HG03432 (cell line): Measurements from ENCODE around the gene IHH.

ENCODE experiments used
- ATAC-seq: cut with Tn5 transposase; IDR thresholded peaks from one replicate; pipeline ENCODE4 v1.9.1; 2021; ENCODE audit warnings: mild to moderate bottlenecking, moderate library complexity; ENCODE audit not compliant: unreplicated experiment

IHH gene

DNA sequence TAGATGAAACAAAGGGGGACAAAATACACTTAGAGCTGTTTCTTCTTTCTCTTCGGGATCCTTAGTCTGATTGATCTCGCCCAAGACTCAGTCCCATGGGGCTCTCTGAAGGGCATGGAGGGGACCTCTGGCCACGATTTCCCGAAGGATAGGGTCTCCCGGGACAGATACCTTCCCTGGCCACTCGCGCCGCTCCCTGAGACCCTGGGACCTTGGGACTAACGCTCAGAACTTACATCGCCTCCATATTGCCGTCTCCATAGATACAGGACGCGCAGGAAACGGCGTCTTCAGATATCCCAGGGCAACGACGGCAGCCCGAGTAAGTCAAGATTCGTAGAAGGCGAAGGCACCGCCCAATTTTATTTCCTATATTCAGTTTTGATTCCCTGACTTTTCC lies 19.5 kb downstream of the IHH start, which contains the start of gene CFAP65:
Gene CFAP65 (minus strand): TSS at position 265 of the 400 bp plus-strand sequence. CDS start 2,468 bp downstream, outside the sequence.
- ATAC-seq, result no peak

DNA sequence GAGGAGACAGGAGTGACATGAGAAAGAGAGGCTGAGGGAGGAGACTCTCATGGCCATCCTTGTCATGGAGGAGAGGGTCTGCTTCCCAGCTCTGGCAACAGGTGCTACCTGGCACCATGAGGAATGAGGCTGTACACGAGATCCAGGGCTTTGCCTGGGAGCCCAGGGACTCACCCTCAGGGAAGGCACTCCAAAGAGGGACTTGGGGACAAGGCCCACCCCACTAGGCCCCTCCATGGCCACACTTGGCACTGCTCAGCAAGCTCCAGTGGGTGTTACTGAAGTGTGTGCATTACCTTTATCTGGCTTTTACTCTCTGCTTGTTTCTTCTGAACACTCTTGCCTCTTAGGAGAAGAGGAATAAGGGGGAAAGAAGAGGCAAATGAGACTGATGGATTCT lies 22.1 kb downstream of the IHH start:
- no peak for ATAC-seq

DNA sequence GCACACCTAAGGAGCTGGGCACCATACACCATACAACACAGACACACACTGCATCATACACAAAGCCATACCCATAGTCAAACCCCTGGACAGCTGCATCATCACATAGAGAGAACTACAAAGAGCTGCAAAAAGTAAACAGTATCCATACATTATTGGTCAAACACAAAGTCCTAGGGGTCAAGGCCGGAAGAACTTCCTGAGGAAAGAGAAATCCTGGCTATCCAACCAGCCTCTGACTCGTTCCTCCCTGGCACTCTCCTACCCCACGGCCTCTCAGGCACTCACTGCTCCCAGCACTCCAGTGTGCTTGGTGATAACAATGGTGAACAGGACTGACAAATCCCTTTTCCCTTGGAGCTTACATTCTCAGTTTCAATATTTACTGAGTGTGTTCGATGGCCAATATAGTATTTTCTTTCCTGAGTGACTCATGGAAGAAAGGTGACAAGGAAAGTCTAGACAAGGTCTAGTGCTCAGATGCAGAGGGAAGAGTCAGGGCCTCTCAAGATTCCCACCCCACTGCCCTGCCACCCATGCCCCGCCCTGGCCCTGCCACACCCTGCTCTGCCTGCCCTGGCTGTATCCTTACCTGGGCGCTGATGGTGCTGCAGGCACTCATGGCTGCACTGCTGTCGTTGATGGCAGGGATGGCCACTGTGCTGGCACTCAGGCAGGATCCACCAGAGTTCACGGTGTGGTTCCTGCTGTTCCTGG lies 22.8 kb downstream of the IHH start:
- ATAC-seq, result no peak

DNA sequence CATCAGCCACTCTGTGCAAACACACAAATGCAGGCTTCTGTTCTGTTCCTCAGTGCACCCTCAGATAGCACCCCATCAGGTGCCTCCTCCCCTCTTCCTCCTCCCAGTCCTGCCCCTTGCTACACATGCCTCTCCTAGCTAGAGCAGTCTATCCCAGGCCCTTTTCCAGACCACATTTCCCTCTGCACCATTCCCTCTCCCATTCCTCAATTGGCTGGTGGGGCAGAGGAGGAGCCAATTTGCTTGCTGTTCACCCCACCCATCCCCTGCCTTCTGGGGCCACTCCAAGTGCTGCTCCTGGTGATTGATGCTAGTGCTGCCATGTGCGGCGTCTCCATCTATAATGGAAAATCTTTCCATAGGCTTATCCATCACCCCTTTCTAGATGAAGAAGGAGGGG lies 24.8 kb downstream of the IHH start:
- ATAC-seq, result no peak

DNA sequence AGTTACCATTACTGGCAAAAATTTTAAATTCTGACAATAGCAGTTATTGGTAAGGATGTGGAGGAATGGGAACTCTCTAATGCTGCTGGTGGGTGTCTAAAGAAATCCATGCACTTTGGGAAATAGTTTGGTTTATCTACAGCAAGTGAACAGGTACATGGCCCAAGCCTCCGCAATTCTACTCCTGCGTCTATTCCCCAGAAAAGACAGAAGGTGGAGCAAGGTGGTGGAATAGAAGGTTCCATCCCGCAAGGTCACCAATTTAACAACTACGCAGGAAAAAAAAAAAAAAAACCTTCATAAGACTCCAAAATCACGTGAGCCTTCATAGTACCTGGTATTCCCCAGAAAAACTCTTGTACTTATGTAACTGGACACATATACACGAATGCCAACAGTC lies 25.9 kb downstream of the IHH start:
- ATAC-seq, result no peak

DNA sequence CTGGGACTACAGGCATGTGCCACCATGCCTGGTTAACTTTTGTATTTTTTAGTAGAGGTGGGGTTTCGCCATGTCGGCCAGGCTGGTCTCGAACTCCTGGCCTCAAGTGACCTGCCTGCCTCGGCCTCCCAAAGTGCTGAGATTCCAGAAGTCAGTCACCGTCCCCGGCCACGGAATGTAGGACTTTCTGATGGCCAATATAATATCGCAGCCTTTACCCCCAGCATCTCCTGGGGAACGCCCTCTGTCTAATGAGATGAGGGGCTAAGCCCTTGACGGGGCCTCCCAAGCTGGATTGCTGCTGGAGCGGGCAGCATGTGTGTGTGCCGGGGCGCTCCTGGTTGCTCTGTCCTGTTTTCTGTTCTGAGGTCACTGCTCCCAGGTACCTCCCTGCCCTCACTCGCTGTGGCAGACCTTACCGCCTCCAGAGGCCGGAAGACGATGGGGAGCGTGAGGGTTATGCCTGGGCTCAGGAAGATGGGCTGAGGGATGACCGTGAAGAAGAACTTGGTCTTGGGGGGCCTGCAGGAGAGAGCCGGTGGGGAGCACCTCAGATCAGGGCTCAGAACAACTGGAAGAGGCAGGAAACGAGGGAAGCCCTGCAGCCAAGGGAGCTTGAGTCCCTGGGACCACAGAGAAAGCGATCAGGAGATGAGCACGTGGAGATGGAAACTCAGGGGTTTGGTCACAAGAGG lies 28.5 kb downstream of the IHH start:
- no peak for ATAC-seq

DNA sequence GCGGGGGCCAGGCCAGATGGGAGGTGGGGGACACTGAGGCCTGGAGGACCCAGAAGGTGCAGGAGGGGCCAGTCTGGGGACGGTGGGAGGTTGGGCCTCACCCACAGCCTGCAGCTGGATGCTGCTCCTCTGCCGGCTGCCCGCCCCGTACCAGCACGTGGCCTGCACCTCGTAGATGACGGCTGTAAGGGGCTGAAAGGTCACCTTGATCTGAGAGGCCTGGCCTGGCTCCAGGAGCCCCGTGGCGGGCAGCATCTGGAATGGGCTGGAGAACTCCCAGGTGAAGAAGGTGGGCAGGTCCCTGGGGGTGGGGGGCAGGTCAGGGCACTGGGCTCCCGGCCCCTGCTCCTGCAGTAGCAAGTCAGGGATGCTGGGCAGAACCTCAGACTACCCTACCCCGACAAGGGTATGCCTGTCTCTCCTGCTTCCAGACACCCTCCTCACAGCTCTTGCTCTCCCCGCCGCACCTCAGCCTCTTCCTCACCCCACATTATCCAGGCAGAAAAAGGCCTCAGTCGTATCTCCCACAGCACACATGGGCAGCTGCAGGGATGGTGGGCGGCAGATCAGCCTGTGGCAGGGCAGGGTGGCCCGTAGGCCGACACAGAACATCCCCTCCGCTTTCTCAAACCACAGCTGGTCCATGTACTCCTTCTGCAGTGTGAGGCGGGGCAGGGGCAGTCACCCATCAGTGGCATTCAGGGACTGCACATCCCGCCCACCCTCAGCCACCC lies 29.5 kb downstream of the IHH start:
- no peak for ATAC-seq

DNA sequence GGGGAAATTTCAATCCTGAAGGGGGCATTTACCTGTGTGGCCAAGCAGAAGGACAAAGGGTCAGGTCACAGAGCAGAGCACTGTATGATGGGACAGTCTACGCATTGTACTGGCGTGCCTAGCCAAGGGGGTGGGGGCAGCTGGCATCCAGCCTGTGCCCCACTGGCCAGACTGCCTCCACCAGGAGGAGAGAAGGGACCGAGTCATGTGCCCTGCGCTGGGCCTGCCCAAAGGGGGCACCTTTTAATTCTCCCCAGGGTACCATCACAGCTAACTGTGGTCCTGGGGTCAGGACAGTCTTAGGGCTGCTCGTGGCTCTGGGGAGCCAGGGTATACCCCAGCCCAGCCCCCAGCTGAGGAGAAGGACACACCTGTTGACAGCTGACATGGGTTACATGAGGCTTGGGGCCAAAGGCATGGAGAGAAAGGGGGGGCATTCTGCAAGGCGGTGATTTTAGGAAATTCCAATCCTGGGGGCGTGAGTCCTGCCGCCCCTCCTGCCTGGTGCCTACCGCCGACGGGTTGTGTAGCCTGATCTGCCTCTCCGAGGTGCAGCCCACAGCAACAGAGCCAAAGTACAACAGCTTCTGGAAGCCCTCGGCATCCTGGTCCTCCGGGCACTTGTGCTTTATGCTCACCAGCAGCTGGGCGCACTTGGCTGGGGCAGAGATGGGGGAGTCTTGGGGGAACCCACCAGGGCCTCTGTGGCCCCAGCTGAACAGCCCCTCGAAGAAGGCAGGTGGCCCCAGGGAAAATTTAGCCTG lies 30.4 kb downstream of the IHH start:
- ATAC-seq, result no peak

DNA sequence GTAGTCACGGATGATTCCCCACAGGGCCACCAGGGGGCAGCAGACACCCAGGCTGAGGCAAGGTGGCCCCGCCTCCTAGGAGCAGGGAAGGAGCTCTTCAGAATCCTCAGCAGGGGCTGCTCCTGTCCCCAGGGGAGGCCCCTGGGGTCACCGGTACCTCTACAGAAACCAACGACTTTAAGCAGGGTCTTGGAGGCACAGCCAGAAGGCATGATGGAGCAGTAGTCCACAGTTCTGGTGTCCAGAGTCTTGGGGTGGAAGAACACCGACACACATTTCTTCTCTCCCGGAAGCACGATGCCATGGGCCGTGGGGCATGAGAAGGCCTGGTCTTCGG lies 30.9 kb downstream of the IHH start:
- peak; percentile 86 for ATAC-seq

DNA sequence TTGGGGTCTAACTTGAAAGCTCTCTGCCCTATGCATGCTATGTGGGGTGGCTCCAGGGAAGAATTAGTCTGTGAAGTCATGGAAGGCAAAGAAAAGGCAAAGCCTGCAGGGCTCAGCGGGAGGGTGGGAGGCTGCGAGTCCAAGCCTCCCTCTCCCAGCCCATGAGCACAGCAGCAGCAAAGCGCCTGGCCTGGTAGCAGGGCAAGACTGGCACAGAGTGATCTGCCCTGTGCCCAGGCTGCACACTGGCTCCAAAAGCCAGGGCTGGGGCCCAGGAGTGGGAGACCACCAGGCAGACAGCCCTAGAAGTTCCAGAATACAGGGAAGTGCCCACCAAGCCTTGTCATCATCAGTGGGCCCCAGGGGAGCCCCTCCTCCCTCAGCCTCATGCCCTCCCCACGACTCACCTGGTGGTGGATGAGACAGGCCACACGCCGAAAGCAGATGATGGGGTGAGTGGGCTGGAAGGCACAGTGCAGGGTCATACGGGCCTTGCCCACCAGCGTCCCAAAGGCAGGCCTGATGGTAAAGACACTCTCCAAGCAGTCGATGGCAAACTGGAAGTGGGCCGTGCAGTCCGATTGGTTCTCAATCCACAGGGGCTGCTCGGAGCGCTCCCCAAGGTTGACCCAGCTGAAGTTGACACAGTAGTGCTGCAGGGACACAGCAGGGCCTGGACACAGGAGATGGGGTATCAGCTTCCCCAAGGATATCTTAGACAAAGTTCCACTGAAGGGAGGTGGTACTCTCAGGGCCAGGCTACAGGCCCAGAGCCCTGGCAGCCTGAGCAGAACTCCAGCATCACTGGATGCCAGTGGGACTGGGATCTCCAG lies 31.5 kb downstream of the IHH start:
- peak; percentile 14 for ATAC-seq

DNA sequence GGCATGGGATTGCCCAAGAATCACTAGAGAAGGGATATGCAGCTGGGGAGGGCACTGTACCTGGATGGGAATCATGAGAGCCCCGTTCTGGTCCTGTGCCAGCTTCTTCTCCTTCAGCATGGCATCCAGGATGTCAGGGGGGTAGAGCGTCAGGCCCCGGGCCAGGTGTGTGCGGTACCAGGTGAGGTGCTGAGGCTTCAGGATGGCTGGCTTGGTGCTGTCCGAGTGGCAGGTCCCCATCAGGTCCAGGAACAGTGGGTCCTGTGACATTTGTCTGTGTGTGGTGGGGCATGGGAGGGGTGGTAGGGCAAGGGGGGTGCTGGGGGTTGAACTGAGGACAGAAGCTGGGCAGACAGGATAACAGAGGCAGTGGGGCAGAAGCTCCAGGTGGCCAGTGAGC lies 32.6 kb downstream of the IHH start:
- no peak for ATAC-seq

DNA sequence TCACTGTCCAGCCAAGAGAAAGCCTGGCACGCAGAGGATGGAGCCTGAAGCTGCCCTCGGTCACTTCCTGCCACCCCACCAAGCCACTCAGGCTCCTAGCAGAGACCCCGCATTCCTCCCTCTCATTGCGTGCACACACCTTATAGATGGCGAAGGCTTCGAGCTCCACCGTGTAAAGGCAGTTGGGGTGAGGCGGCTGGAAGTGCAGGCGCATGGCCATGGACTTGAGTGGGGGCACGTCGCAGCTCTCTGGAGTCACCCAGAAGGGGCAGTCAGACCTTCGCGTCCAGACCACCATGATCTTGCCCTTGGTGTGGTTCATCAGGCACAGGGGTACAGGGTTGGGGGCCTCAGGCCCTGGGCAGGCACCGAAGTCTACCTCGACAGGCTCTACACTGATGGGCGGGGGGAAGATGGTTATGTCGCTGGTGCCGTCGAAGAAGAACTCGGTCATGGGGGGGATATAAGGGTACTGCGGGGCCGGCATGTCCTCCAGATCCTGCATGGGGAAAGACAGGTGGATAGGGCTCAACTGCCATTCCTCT lies 33.1 kb downstream of the IHH start:
- no peak for ATAC-seq

DNA sequence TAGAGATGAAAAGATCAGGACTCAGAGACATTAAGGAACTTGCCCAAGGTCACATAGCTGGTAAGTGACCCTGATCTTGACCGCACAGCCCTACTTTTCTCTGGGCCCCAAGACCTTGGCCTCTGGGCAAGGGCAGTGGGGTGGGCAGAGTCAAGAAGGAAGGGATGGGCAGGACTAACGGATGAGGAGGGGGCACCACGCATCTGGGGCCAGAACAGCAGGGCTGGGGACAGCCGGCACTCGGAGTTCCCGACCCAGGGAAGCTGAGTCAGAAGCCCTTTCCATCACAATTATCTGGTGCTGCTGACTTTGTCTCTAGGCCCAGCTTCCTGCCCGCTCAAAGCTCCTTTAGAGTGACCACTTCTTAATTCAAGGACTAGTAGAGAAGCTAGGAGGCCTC lies 33.8 kb downstream of the IHH start:
- ATAC-seq, result no peak

DNA sequence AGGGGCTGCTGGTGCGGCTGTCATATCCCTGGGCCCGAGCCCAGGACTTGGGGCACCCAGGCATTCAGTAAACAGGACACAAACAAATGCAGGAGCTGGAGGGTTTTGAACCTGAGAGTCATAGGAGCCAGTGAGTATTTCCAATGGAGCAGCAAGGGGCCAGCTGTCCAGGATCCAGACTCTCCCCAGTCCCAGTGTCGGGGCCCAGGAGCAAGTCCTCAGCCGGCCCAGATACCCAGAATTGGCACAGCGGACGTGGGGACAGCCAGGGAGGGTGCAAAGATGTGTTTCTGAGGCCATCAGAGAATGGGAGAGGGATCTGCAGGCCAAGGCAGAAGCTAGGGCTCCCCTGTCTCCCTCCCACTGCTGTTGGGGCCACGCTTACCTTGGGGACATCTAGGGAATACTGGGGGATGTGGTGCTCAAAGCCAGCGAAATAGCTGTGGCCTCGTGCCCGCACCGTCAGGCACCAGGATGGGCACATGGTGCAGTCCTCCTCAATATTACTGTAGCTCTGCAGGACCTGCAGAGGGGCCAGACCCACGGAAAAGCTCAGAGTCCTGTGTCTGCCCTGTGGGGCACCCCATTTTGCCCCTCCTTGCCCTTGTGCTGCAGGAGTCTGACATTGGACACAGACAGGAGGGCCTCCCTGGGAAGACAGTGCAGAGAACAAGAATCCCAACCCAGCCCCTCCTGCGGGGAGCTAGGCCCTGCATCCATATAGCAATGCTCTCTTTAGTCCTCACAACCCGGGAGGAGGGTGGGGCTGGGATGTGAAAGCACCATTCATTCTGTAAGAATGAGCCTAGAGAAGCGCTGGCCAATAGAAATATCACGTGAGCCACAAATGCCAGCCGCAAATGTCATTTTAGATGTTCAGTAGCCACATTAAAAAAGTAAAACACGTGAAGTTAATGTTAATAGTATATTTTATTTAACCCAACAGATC lies 34.8 kb downstream of the IHH start:
- no peak for ATAC-seq

DNA sequence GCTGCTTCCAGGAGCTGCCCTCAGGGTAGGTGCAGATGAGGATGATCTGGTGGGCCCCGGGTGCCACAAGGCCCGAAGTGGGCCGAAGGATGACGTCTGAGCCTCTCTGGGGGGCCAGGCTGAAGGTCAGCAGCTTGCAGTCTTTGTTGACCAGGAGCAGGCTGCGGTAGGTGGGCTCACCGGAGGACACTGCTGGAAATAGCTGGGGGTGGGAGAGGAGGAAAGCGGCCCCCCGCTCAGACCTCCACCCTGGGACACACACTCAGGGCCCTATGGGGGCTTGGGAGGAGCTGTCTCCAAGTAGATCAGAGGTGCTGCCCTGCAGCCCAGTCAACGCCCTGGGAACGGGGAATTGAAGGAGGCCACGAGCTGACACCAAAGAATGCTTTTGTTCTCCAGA lies 36.7 kb downstream of the IHH start:
- no peak for ATAC-seq

DNA sequence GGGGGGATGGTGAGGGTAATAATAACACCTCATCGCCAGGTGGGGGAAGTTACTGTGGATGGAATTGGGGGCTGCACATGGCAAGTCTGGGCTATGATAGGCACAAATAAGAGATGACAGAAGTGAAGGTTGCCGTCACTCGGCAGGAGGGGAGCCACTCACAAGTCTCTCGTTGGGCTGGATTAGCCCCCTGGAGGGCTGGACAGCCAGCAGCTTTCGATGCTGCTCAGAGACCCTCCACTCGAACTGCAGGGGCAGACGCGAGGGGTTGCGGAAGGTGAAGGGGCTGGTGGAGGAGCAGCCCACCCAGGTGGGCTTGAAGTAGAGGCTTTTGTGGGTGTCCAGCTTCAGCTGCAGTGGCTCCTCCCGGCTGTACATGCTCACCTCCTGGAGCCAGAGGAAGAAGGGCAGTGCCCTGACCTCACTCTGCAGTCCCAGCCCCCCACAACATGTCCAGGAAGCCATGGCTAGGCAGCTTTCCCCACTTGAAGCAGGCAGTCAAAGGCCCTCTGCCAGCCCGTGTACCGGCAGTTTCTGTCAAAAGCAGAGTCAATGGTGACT lies 37.6 kb downstream of the IHH start:
- ATAC-seq, result no peak

DNA sequence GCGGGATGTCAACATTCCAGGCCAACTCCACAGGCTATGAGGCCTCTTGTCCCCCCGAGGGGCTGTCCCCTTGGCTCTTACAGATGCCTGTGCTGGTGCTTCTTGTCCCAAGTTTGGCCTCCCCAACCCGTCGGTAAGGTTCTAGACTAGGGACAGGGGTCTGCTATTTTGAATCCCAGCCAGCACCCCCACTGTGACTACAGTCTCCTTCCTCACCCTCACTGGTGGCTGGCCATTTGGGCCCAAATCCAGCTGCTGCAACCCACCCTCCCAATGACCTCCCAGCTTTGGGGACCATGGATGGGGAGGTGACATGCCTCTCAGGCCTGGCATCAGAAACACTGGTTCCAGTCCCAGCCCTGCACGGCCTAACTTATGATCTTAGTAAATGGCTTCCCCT lies 38.1 kb downstream of the IHH start:
- no peak for ATAC-seq

DNA sequence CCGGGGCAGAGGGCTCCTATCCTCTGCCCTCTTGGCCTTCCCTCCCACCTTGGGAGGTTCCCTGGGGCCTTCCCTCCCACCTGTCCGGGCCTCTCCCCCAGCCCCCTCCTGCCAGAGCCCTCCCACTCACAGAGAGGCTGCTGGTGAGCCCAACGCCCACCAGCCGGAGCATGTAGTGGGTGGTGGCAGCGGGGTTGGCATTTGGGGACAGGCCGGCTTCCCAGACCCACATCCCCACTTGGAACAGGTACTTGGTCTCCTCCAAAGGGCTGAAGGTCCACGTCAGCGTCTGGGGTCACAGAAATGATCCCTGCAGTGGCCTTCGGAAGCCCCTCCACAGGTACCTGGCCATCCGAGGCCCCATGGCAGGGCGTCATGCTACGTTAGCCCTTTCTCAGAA lies 38.7 kb downstream of the IHH start:
- no peak for ATAC-seq

DNA sequence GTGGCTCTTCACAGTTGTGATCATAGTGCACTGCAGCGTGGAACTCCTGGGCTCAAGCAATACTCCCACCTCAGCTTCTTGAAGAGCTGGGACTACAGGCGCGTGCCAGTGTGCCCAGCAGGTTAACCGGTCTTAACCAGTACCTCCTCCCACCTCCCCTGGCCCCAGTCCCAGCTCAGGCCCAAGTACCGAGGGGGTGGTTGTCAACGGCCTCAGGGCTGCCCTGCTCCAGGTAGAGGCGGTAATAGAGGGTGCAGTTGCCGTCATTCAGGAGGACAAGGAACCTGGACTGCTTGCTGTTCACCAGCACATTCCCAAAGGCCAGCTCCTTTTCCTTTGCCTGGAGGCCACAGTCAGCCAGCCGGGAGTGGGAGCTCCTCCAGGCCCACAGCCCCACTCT lies 39.1 kb downstream of the IHH start:
- ATAC-seq, result no peak
